ENCODE measurements around the gene PRRT4.

DNA sequence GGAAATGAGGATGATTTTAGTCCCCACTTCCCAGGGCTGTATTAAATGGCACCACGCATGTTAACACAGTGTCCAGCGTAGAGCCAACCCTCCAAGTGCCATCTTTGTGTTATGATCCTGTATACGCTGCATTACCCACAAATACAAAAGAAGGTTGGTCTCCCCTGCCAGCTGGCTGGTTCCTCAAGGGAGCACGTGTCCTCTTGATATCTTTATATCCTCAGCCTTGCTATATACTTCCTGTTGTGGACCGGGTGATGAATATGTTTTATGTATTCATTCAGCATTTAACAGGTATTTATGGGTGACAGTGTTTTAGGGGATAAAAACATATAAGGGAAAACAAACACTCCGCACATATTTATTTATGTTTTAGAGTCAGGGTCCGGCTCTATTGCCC, 23.2 kb upstream of the PRRT4 start:
- TF ChIP-seq POLR2A (IDR thresholded peaks at IDR 0.05; ENCODE audit: low read depth, low read length) = no peak
- TF ChIP-seq SMC3 (IDR thresholded peaks at IDR 0.05; ENCODE audit: low read depth, low read length) = no peak
- TF ChIP-seq MAZ (IDR thresholded peaks at IDR 0.05; ENCODE audit: borderline replicate concordance, low read depth, low read length) = no peak
- TF ChIP-seq RAD21 (IDR thresholded peaks at IDR 0.05; ENCODE audit: low read length) = no peak

Measured in IMR-90 (cell line).